WTC11 (cell line): ENCODE measurements around the gene PTPN13. TPM values are rescaled to one million over a fixed set of nuclear protein-coding genes. Genes with fewer than 3 reads are reported as not detected.

Experiments used
- ATAC-seq: fragments of 200-7000 bp; cut with Tn5 transposase; 2 replicates; pipeline ENCODE4 v1.10.0; 2021; ENCODE audit warnings: mild to moderate bottlenecking, moderate library complexity
- CTCF ChIA-PET: fragments of 300-600 bp; sonication (Branson Sonifier 250); formaldehyde crosslinking; loops from one replicate; lab custom pipeline; 2021; ENCODE audit warnings: antibody characterized with exemption; lab: Charles Lee
- POLR2A ChIA-PET: fragments of 350-600 bp; sonication (Branson Sonifier 250); formaldehyde crosslinking; loops from one replicate; lab custom pipeline; 2021; ENCODE audit warnings: antibody characterized with exemption; lab: Charles Lee
- DNase-seq: peaks from one replicate; pipeline ENCODE4 v3.0.0; 2021; ENCODE audit warnings: low spot score
- H3K27ac Mint-ChIP-seq: 2 replicates; pipeline ENCODE4 v1.8.0; 2021; ENCODE audit warnings: mixed read lengths
- H3K27me3 Mint-ChIP-seq: 2 replicates; pipeline ENCODE4 v1.8.0; 2021; ENCODE audit warnings: low read depth, mild to moderate bottlenecking, moderate library complexity, mixed read lengths
- H3K36me3 Mint-ChIP-seq: 2 replicates; pipeline ENCODE4 v1.8.0; 2021; ENCODE audit warnings: mixed read lengths
- H3K4me1 Mint-ChIP-seq: 2 replicates; pipeline ENCODE4 v1.8.0; 2022; ENCODE audit warnings: mixed read lengths
- H3K4me3 Mint-ChIP-seq: 2 replicates; pipeline ENCODE4 v1.8.0; 2021; ENCODE audit warnings: mild to moderate bottlenecking, moderate library complexity, mixed read lengths
- H3K9me3 Mint-ChIP-seq: 2 replicates; pipeline ENCODE4 v1.8.0; 2021; ENCODE audit warnings: mixed read lengths
- E2F5 ChIP-seq: sonication (generic); formaldehyde crosslinking; IDR thresholded peaks from 2 replicates; pipeline ENCODE4 v1.8.1; 2022; ENCODE audit warnings: mild to moderate bottlenecking, moderate library complexity, missing genetic modification reagents
- ETV6 ChIP-seq: sonication (generic); formaldehyde crosslinking; IDR thresholded peaks from 2 replicates; pipeline ENCODE4 v1.8.1; 2022; ENCODE audit warnings: mild to moderate bottlenecking, missing genetic modification reagents
- KAT7 ChIP-seq: sonication (generic); formaldehyde crosslinking; IDR thresholded peaks from 2 replicates; pipeline ENCODE4 v1.8.1; 2023; ENCODE audit warnings: missing genetic modification reagents, mild to moderate bottlenecking, borderline replicate concordance
- MYBL2 ChIP-seq: sonication (generic); formaldehyde crosslinking; IDR thresholded peaks from 2 replicates; pipeline ENCODE4 v1.8.1; 2023; ENCODE audit warnings: mild to moderate bottlenecking, moderate library complexity, missing genetic modification reagents
- OVOL2 ChIP-seq: fragments of 250-450 bp; sonication (Bioruptor Pico); IDR thresholded peaks from 2 replicates; pipeline ENCODE4 v1.9.0; 2021; ENCODE audit warnings: mild to moderate bottlenecking, borderline replicate concordance
- PRRX2 ChIP-seq: fragments of 250-450 bp; sonication (Bioruptor Pico); IDR thresholded peaks from 2 replicates; pipeline ENCODE4 v1.8.0; 2021; ENCODE audit warnings: mild to moderate bottlenecking
- RELA ChIP-seq: sonication (generic); formaldehyde crosslinking; IDR thresholded peaks from 2 replicates; pipeline ENCODE4 v1.8.1; 2022; ENCODE audit warnings: missing genetic modification reagents, mild to moderate bottlenecking, borderline replicate concordance
- TEAD1 ChIP-seq: sonication (generic); formaldehyde crosslinking; IDR thresholded peaks from 2 replicates; pipeline ENCODE4 v1.8.0; 2022; ENCODE audit warnings: mild to moderate bottlenecking, missing genetic modification reagents
- ZNF281 ChIP-seq: sonication (generic); formaldehyde crosslinking; IDR thresholded peaks from 2 replicates; pipeline ENCODE4 v1.8.0; 2023; ENCODE audit warnings: mild to moderate bottlenecking, missing genetic modification reagents
- ZNF396 ChIP-seq: fragments of 250-450 bp; sonication (Bioruptor Pico); IDR thresholded peaks from 2 replicates; pipeline ENCODE4 v1.8.0; 2021; ENCODE audit warnings: mild to moderate bottlenecking, moderate library complexity, borderline replicate concordance
- ZNF423 ChIP-seq: fragments of 250-450 bp; sonication (Bioruptor Pico); IDR thresholded peaks from 2 replicates; pipeline ENCODE4 v2.1.2; 2022; ENCODE audit warnings: mild to moderate bottlenecking, moderate library complexity
- ZNF532 ChIP-seq: fragments of 250-450 bp; sonication (Bioruptor Pico); IDR thresholded peaks from 2 replicates; pipeline ENCODE4 v1.9.0; 2021; ENCODE audit warnings: mild to moderate bottlenecking, borderline replicate concordance
- total RNA-seq: library from RNA; stranded (reverse); gene quantifications from 3 replicates; pipeline ENCODE4 v1.2.3, GENCODE V29; 2021
- TF ChIP-seq, protein P1 (sequence below): sonication (generic); formaldehyde crosslinking; IDR thresholded peaks from 2 replicates; pipeline ENCODE4 v1.8.1; 2022; ENCODE audit warnings: low read depth, missing genetic modification reagents, borderline replicate concordance
- TF ChIP-seq, protein P2 (sequence below): sonication (generic); formaldehyde crosslinking; conservative IDR thresholded peaks from 2 replicates; pipeline ENCODE4 v1.8.1; 2023; ENCODE audit warnings: mild to moderate bottlenecking, low read depth, missing genetic modification reagents, moderate library complexity
- TF ChIP-seq, protein P3 (sequence below): sonication (generic); formaldehyde crosslinking; IDR thresholded peaks from 2 replicates; pipeline ENCODE4 v1.8.0; 2022; ENCODE audit warnings: mild to moderate bottlenecking, missing genetic modification reagents
- TF ChIP-seq, protein P4 (sequence below): sonication (generic); formaldehyde crosslinking; conservative IDR thresholded peaks from 2 replicates; pipeline ENCODE4 v1.8.1; 2022; ENCODE audit warnings: mild to moderate bottlenecking, missing genetic modification reagents
- TF ChIP-seq, protein P5 (sequence below): sonication (generic); formaldehyde crosslinking; IDR thresholded peaks from 2 replicates; pipeline ENCODE4 v1.8.0; 2022; ENCODE audit warnings: mild to moderate bottlenecking, missing genetic modification reagents
- TF ChIP-seq, protein P6 (sequence below): sonication (generic); formaldehyde crosslinking; IDR thresholded peaks from 2 replicates; pipeline ENCODE4 v1.8.1; 2022; ENCODE audit warnings: low read depth, mild to moderate bottlenecking, moderate library complexity, missing genetic modification reagents, borderline replicate concordance

Gene PTPN13
- total RNA-seq, 1 experiment from 2014 or later: 49.7 TPM

GRCh38 chr4:86755388-86755787 is 161.3 kb downstream of the PTPN13 start (continued):
- TF ChIP-seq, protein P1, sequence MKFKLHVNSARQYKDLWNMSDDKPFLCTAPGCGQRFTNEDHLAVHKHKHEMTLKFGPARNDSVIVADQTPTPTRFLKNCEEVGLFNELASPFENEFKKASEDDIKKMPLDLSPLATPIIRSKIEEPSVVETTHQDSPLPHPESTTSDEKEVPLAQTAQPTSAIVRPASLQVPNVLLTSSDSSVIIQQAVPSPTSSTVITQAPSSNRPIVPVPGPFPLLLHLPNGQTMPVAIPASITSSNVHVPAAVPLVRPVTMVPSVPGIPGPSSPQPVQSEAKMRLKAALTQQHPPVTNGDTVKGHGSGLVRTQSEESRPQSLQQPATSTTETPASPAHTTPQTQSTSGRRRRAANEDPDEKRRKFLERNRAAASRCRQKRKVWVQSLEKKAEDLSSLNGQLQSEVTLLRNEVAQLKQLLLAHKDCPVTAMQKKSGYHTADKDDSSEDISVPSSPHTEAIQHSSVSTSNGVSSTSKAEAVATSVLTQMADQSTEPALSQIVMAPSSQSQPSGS: no peak
- TF ChIP-seq E2F5 (no peak), ZNF281 (no peak), ZNF423 (CRISPR knock-in tag) (no peak), KAT7 (CRISPR knock-in tag) (no peak), OVOL2 (CRISPR knock-in tag) (no peak), ZNF396 (CRISPR knock-in tag) (no peak), RELA (CRISPR knock-in tag) (no peak)
- TF ChIP-seq, protein P2, sequence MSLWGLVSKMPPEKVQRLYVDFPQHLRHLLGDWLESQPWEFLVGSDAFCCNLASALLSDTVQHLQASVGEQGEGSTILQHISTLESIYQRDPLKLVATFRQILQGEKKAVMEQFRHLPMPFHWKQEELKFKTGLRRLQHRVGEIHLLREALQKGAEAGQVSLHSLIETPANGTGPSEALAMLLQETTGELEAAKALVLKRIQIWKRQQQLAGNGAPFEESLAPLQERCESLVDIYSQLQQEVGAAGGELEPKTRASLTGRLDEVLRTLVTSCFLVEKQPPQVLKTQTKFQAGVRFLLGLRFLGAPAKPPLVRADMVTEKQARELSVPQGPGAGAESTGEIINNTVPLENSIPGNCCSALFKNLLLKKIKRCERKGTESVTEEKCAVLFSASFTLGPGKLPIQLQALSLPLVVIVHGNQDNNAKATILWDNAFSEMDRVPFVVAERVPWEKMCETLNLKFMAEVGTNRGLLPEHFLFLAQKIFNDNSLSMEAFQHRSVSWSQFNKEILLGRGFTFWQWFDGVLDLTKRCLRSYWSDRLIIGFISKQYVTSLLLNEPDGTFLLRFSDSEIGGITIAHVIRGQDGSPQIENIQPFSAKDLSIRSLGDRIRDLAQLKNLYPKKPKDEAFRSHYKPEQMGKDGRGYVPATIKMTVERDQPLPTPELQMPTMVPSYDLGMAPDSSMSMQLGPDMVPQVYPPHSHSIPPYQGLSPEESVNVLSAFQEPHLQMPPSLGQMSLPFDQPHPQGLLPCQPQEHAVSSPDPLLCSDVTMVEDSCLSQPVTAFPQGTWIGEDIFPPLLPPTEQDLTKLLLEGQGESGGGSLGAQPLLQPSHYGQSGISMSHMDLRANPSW (CRISPR knock-in tag): no peak

DNA sequence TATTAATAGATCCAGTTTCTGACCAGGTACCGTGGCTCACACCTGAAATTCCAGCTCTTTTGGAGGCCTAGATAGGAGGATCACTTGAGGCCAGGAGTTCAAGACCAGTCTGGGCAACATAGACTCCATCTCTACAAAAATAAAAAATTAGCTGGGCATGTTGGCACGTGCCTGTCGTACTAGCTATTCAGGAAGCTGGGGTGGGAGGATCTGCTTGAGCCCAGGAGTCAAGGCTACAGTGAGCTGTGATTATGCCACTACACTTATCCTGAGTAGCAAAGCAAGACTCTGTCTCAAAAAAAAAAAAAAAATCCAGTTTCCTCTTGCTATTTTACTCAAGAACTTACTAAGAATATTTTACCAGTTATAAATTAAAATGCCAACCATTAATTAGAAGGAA is 163.4 kb downstream of the PTPN13 start:
- Mint-ChIP-seq H3K4me3 (no peak overlapping the region), H3K9me3 (no peaks in the 10 kb centered on the region), H3K27ac (0 out of 2 replicates have a peak overlapping the region, but pooled peaks have one; percentile 21), H3K36me3 (peaks cover 28% of the 10 kb centered on the region), H3K27me3 (no peaks in the 10 kb centered on the region), H3K4me1 (peaks cover 6% of the 10 kb centered on the region)
- ChIA-PET POLR2A (no interaction called here), CTCF (no interaction called here)
- ATAC-seq (no peak), DNase-seq (no peak)
- TF ChIP-seq, protein P3, sequence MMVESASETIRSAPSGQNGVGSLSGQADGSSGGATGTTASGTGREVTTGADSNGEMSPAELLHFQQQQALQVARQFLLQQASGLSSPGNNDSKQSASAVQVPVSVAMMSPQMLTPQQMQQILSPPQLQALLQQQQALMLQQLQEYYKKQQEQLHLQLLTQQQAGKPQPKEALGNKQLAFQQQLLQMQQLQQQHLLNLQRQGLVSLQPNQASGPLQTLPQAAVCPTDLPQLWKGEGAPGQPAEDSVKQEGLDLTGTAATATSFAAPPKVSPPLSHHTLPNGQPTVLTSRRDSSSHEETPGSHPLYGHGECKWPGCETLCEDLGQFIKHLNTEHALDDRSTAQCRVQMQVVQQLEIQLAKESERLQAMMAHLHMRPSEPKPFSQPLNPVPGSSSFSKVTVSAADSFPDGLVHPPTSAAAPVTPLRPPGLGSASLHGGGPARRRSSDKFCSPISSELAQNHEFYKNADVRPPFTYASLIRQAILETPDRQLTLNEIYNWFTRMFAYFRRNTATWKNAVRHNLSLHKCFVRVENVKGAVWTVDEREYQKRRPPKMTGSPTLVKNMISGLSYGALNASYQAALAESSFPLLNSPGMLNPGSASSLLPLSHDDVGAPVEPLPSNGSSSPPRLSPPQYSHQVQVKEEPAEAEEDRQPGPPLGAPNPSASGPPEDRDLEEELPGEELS (CRISPR knock-in tag): no peak
- TF ChIP-seq, protein P4, sequence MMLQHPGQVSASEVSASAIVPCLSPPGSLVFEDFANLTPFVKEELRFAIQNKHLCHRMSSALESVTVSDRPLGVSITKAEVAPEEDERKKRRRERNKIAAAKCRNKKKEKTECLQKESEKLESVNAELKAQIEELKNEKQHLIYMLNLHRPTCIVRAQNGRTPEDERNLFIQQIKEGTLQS (CRISPR knock-in tag): no peak
- no peak for TF ChIP-seq PRRX2 (CRISPR knock-in tag)
- TF ChIP-seq ETV6 (CRISPR knock-in tag): no peak
- TF ChIP-seq MYBL2: no peak
- no peak for TF ChIP-seq ZNF532
- TF ChIP-seq TEAD1 (CRISPR knock-in tag): no peak
- TF ChIP-seq, protein P5, sequence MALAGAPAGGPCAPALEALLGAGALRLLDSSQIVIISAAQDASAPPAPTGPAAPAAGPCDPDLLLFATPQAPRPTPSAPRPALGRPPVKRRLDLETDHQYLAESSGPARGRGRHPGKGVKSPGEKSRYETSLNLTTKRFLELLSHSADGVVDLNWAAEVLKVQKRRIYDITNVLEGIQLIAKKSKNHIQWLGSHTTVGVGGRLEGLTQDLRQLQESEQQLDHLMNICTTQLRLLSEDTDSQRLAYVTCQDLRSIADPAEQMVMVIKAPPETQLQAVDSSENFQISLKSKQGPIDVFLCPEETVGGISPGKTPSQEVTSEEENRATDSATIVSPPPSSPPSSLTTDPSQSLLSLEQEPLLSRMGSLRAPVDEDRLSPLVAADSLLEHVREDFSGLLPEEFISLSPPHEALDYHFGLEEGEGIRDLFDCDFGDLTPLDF: no peak
- TF ChIP-seq, protein P6, sequence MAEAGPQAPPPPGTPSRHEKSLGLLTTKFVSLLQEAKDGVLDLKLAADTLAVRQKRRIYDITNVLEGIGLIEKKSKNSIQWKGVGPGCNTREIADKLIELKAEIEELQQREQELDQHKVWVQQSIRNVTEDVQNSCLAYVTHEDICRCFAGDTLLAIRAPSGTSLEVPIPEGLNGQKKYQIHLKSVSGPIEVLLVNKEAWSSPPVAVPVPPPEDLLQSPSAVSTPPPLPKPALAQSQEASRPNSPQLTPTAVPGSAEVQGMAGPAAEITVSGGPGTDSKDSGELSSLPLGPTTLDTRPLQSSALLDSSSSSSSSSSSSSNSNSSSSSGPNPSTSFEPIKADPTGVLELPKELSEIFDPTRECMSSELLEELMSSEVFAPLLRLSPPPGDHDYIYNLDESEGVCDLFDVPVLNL: no peak
- TF ChIP-seq RELA (CRISPR knock-in tag): no peak
